Lung (tissue), 12 donors: Measurements from ENCODE around the gene PAX4. TPM values are rescaled to one million over a fixed set of nuclear protein-coding genes. Genes with fewer than 3 reads are reported as not detected.

Experiments
- ATAC-seq: fragments of 200-7000 bp; cut with Tn5 transposase; one replicate; pipeline ENCODE4 v1.9.1; 2020; ENCODE audit warnings: moderate number of reproducible peaks; ENCODE audit not compliant: insufficient read depth, low FRiP score
- DNase-seq, 3 donors: peaks; one replicate each; pipeline ENCODE4 v3.0.0-alpha.2; 2013 to 2017
- H3K27ac ChIP-seq, 2 donors: one replicate each; pipeline ENCODE4 v1.5.1; 2013; ENCODE audit warnings: mild to moderate bottlenecking in 2 of 2, moderate library complexity in 2 of 2, control low read depth in 1 of 2, inconsistent platforms in 1 of 2, low read depth in 1 of 2, low read length in 1 of 2
- H3K27me3 ChIP-seq, 3 donors: one replicate each; pipeline ENCODE4 v1.5.1; 2013; ENCODE audit warnings: low read length in 2 of 3; ENCODE audit not compliant: control insufficient read depth in 3 of 3, insufficient read depth in 3 of 3
- H3K36me3 ChIP-seq, 4 donors: one replicate each; pipeline ENCODE4 v1.5.1; 2013; ENCODE audit warnings: low read length in 4 of 4, mild to moderate bottlenecking in 1 of 4, moderate library complexity in 1 of 4; ENCODE audit not compliant: control insufficient read depth in 4 of 4, insufficient read depth in 4 of 4
- H3K4me1 ChIP-seq, 5 donors: one replicate each; pipeline ENCODE4 v1.5.1; 2013; ENCODE audit warnings: low read length in 5 of 5, mild to moderate bottlenecking in 2 of 5, moderate library complexity in 1 of 5; ENCODE audit not compliant: control insufficient read depth in 5 of 5, insufficient read depth in 5 of 5
- H3K4me3 ChIP-seq: one replicate; pipeline ENCODE4 v1.5.1; 2013; ENCODE audit warnings: mild to moderate bottlenecking, control low read depth, moderate library complexity
- H3K9ac ChIP-seq, 2 donors: one replicate each; pipeline ENCODE4 v1.5.1; 2013; ENCODE audit warnings: low read length in 2 of 2, control low read depth in 1 of 2; ENCODE audit not compliant: insufficient read depth in 1 of 2
- H3K9me3 ChIP-seq, 4 donors: one replicate each; pipeline ENCODE4 v1.5.1; 2013; ENCODE audit warnings: low read length in 3 of 4, mild to moderate bottlenecking in 1 of 4, moderate library complexity in 1 of 4; ENCODE audit not compliant: control insufficient read depth in 4 of 4, insufficient read depth in 3 of 4
- WGBS, 2 donors: extraction: QIAGEN DNeasy Blood & Tissue Kit; methylation state at CpG; one replicate each; pipeline ENCODE4 v1.1.7; 2013; 5-methylcytosine and 5-hydroxymethylcytosine counted together
- polyA plus RNA-seq, 2 donors: library from polyadenylated mRNA; stranded (reverse); fragments of 200-250 nt; gene quantifications; one replicate each; pipeline ENCODE4 v1.2.1, GENCODE V29; 2013
- total RNA-seq, 2 donors: library from RNA; depleted of rRNA in 1 of 2; stranded (reverse); fragments of >200 nt in 1 of 2; gene quantifications; one replicate each; pipeline ENCODE4 v1.2.1, GENCODE V29; 2014 to 2021
- TF ChIP-seq, protein P1 (sequence below): IDR thresholded peaks from 2 replicates; pipeline ENCODE4 v1.5.1; 2012; ENCODE audit warnings: mild to moderate bottlenecking; ENCODE audit errors: control extremely low read depth, extremely low read depth
- donor health status: control.
- donor health status: control.
- donor health status: Bipolar disorder and iron deficiency.
- donor health status: healthy.
- donor health status: DM: yes; HTN: yes; CAD: no.

Gene PAX4
- total and polyA plus RNA-seq, 4 donors, result not detected

- no peak overlapping the region for H3K9ac ChIP-seq
- no peaks in the 10 kb centered on the region for H3K4me1 ChIP-seq
- H3K4me3 ChIP-seq, result no peak overlapping the region
- TF ChIP-seq, protein P1, sequence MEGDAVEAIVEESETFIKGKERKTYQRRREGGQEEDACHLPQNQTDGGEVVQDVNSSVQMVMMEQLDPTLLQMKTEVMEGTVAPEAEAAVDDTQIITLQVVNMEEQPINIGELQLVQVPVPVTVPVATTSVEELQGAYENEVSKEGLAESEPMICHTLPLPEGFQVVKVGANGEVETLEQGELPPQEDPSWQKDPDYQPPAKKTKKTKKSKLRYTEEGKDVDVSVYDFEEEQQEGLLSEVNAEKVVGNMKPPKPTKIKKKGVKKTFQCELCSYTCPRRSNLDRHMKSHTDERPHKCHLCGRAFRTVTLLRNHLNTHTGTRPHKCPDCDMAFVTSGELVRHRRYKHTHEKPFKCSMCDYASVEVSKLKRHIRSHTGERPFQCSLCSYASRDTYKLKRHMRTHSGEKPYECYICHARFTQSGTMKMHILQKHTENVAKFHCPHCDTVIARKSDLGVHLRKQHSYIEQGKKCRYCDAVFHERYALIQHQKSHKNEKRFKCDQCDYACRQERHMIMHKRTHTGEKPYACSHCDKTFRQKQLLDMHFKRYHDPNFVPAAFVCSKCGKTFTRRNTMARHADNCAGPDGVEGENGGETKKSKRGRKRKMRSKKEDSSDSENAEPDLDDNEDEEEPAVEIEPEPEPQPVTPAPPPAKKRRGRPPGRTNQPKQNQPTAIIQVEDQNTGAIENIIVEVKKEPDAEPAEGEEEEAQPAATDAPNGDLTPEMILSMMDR, result no peak
- H3K36me3 ChIP-seq, result no peaks in the 10 kb centered on the region
- H3K27ac ChIP-seq, result no peak overlapping the region
- 85 to 95% methylated on average over 6 of the region's 6 CpGs for WGBS, 2 donors
- DNase-seq (no peak), ATAC-seq (no peak)
- H3K27me3 ChIP-seq, result no peaks in the 10 kb centered on the region
- peaks cover 0 to 17% (median 1%) of the 10 kb centered on the region in 4 donors for H3K9me3 ChIP-seq
Observed at GRCh38 chr7:127608446-127608845, 9.5 kb downstream of the PAX4 start.

DNA sequence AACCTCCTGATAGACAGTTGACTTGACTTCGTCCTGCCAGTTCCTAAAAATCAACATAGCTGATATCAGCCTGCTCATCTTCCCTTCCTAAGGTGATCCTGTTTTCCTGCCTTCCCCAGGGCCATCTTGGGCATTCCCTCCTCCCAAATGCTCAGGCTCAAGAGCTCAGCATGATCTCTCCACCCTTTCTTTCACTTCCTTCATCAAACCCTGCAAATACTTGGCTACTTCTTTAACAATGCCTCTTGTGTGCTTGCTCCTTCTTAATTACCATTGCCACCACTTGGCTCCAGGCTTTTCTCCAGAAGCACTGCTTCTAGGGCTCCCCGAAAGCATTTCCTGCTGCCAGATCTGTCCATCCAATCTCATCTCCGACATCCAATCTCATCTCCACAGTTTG, 17.1 kb downstream of the PAX4 start:
- no peak overlapping the region for H3K27ac ChIP-seq
- DNase-seq (no peak), ATAC-seq (no peak)
- no peak overlapping the region for H3K9ac ChIP-seq
- TF ChIP-seq, protein P1, result no peak
- peaks cover 0 to 2% (median 0%) of the 10 kb centered on the region in 4 donors for H3K9me3 ChIP-seq
- no peak overlapping the region for H3K4me3 ChIP-seq
- no peaks in the 10 kb centered on the region for H3K36me3 ChIP-seq
- H3K4me1 ChIP-seq, result no peaks in the 10 kb centered on the region
- H3K27me3 ChIP-seq, result no peaks in the 10 kb centered on the region
- 71 to 87% methylated on average over 3 of the region's 3 CpGs for WGBS, 2 donors

GRCh38 chr7:127598318-127598717, 19.6 kb downstream of the PAX4 start:
- H3K27me3 ChIP-seq, result no peaks in the 10 kb centered on the region
- peaks cover 0 to 2% (median 0%) of the 10 kb centered on the region in 4 donors for H3K9me3 ChIP-seq
- no peak overlapping the region for H3K4me3 ChIP-seq
- ATAC-seq (no peak), DNase-seq (no peak)
- TF ChIP-seq, protein P1, result no peak
- H3K36me3 ChIP-seq, result no peaks in the 10 kb centered on the region
- WGBS, 2 donors, result 71 to 73% methylated on average over 6 of the region's 6 CpGs
- H3K27ac ChIP-seq, result no peak overlapping the region
- H3K4me1 ChIP-seq, result no peaks in the 10 kb centered on the region
- no peak overlapping the region for H3K9ac ChIP-seq

DNA sequence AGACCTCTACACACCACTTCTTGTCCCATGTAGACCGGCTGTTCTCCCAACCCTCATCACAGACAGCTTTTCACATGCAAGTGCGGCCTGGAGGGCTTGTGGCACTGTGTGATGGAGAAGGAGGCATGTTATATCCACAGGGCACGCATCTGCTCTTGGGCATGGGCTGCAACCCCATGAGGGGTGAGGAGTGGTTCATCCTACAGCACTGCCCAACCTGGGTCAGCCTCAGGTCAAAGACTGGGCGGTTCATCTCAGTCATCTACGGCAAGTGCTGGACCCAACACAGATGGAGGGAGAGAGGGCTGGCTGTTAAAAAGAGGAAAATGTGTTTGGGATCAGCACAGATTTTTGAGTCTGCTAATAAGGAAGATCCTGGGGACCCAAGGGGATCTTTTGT, 22.2 kb downstream of the PAX4 start:
- TF ChIP-seq, protein P1, result no peak
- Histone ChIP-seq H3K27ac (no peak overlapping the region), H3K27me3 (no peaks in the 10 kb centered on the region), H3K9ac (no peak overlapping the region), H3K36me3 (peaks cover 2 to 12% (median 9%) of the 10 kb centered on the region in 4 donors), H3K4me3 (no peak overlapping the region), H3K4me1 (no peaks in the 10 kb centered on the region), H3K9me3 (peaks cover 0 to 2% (median 0%) of the 10 kb centered on the region in 4 donors)
- DNase-seq (no peak), ATAC-seq (no peak)
- WGBS, 2 donors, result 91 to 100% methylated on average over 5 of the region's 5 CpGs
